ENCODE results near the gene POLQ.

DNA sequence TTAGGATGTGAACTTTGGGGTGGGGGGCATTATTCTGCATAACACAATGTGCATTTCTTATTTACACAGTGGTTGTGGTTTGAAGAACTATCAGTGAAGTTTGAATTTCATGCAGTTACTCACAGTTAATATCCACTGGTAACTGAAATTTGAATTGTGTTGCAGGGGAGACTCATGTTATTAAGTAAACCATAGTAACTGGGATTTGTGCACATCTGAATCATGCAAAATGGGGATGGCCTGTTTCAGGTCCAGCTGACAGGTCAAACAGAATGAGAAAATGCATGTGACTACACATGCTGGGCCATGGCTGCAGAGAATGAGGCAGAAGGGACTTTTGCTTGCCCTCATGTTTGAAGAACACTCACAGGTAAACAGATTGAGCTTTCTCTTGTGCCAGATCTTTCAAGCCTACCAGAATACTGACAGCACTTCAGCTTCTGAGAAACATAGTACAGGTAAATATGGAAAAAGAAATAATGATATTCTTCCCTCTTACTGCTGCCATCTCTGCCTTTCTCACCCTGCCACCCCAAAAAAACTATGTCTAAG is 115.0 kb downstream of the POLQ start:
- TF ChIP-seq, protein P1, sequence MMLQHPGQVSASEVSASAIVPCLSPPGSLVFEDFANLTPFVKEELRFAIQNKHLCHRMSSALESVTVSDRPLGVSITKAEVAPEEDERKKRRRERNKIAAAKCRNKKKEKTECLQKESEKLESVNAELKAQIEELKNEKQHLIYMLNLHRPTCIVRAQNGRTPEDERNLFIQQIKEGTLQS (IDR thresholded peaks at IDR 0.05) = no peak
- TF ChIP-seq, protein P2, sequence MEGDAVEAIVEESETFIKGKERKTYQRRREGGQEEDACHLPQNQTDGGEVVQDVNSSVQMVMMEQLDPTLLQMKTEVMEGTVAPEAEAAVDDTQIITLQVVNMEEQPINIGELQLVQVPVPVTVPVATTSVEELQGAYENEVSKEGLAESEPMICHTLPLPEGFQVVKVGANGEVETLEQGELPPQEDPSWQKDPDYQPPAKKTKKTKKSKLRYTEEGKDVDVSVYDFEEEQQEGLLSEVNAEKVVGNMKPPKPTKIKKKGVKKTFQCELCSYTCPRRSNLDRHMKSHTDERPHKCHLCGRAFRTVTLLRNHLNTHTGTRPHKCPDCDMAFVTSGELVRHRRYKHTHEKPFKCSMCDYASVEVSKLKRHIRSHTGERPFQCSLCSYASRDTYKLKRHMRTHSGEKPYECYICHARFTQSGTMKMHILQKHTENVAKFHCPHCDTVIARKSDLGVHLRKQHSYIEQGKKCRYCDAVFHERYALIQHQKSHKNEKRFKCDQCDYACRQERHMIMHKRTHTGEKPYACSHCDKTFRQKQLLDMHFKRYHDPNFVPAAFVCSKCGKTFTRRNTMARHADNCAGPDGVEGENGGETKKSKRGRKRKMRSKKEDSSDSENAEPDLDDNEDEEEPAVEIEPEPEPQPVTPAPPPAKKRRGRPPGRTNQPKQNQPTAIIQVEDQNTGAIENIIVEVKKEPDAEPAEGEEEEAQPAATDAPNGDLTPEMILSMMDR (IDR thresholded peaks at IDR 0.05 in 2 of 3, conservative IDR thresholded peaks at IDR 0.05 in 1 of 3; ENCODE audit: borderline replicate concordance in 1 of 3, insufficient read depth in 1 of 3, low read depth in 2 of 3, low read length in 2 of 3) = no peak
- no peak for TF ChIP-seq POLR2A (IDR thresholded peaks at IDR 0.05; ENCODE audit: borderline replicate concordance, extremely low read depth, insufficient read depth, insufficient read length)
- TF ChIP-seq POLR2AphosphoS5 (IDR thresholded peaks at IDR 0.05; ENCODE audit: low read depth, low read length) = no peak
- TF ChIP-seq, protein P3, sequence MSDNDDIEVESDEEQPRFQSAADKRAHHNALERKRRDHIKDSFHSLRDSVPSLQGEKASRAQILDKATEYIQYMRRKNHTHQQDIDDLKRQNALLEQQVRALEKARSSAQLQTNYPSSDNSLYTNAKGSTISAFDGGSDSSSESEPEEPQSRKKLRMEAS (IDR thresholded peaks at IDR 0.05) = no peak
- no peak for TF ChIP-seq JUND (IDR thresholded peaks at IDR 0.05)
- TF ChIP-seq EZH2 (IDR thresholded peaks at IDR 0.05) = no peak
- TF ChIP-seq SP1 (IDR thresholded peaks at IDR 0.05; ENCODE audit: low read depth) = no peak
